Endothelial cell of umbilical vein (primary cell): Measurements from ENCODE around the gene ZNF341. TPM values are rescaled to one million over a fixed set of nuclear protein-coding genes. Genes with fewer than 3 reads are reported as not detected.

ENCODE experiments used
- BruUV-seq: library from RNA; stranded (reverse); fragments of 400-500 nt; replicated peaks from 2 replicates; lab custom pipeline; 2021; lab: Mats Ljungman, UMichigan
- CTCF ChIA-PET: fragments of 300-600, 350-600 bp; sonication (Branson Sonifier 250); formaldehyde crosslinking; loops from one replicate; lab custom pipeline; 2021; ENCODE audit warnings: antibody characterized with exemption, inconsistent platforms; lab: Charles Lee
- POLR2A ChIA-PET: fragments of 300-600, 350-600 bp; sonication (Branson Sonifier 250); formaldehyde crosslinking; loops from one replicate; lab custom pipeline; 2021; ENCODE audit warnings: antibody characterized with exemption, inconsistent platforms; lab: Charles Lee
- DNase-seq: peaks from one replicate; pipeline ENCODE4 v3.0.0-alpha.2; 2011; ENCODE audit warnings: low read depth, low spot score
- FAIRE-seq: peaks from 2 replicates; lab custom pipeline; 2011; peaks lifted over from hg19 to GRCh38; lab: Jason Lieb, UNC
- H2AFZ ChIP-seq: 2 replicates; pipeline ENCODE4 v1.6.0; 2012; ENCODE audit warnings: low read depth, low read length, control low read depth, inconsistent platforms
- H3K27ac ChIP-seq: 2 replicates; pipeline ENCODE4 v1.5.1; 2011; ENCODE audit warnings: low read depth, mild to moderate bottlenecking, control low read depth, low read length, moderate library complexity; ENCODE audit not compliant: insufficient read depth
- H3K27me3 ChIP-seq, 2 experiments: 2 replicates each; pipeline versions ENCODE4 v1.6.0 to v1.6.1; 2011; ENCODE audit warnings: low read length in 2 of 2, mixed read lengths in 1 of 2; ENCODE audit not compliant: control insufficient read depth in 2 of 2, insufficient read depth in 2 of 2
- H3K36me3 ChIP-seq, 2 experiments: 2 replicates in 1 of 2; 3 replicates in 1 of 2; pipeline ENCODE4 v1.5.1; 2011; ENCODE audit warnings: low read length in 2 of 2, mild to moderate bottlenecking in 1 of 2, moderate library complexity in 1 of 2; ENCODE audit not compliant: control insufficient read depth in 2 of 2, insufficient read depth in 2 of 2; ENCODE audit errors: extremely low read depth in 1 of 2
- H3K4me1 ChIP-seq: 3 replicates; pipeline ENCODE4 v1.5.1; 2011; ENCODE audit warnings: mild to moderate bottlenecking, low read length; ENCODE audit not compliant: control insufficient read depth, insufficient read depth; ENCODE audit errors: extremely low read depth
- H3K4me2 ChIP-seq: 2 replicates; pipeline ENCODE4 v1.6.1; 2011; ENCODE audit warnings: low read length, control low read depth, mixed read lengths; ENCODE audit not compliant: insufficient read depth
- H3K4me3 ChIP-seq, 3 experiments: fragments of 200-600 bp in 1 of 3; sonication (generic), shearing (Covaris generic) in 1 of 3; replicated peaks in 1 of 3; 2 replicates each; pipeline ENCODE4 v1.5.1; 2011 to 2016; ENCODE audit warnings: control low read depth in 3 of 3, low read length in 3 of 3, mild to moderate bottlenecking in 2 of 3, inconsistent platforms in 1 of 3, low read depth in 1 of 3, moderate library complexity in 1 of 3; ENCODE audit not compliant: insufficient read depth in 1 of 3
- H3K79me2 ChIP-seq: 2 replicates; pipeline ENCODE4 v1.6.0; 2012; ENCODE audit warnings: low read length, inconsistent platforms; ENCODE audit not compliant: control insufficient read depth, insufficient read depth
- H3K9ac ChIP-seq: replicated peaks from 2 replicates; pipeline ENCODE3; 2011; ENCODE audit warnings: low read length, control low read depth; ENCODE audit not compliant: insufficient read depth; ENCODE audit errors: extremely low read depth
- H3K9me1 ChIP-seq: replicated peaks from 3 replicates; pipeline ENCODE4 v1.6.0; 2011; ENCODE audit warnings: mild to moderate bottlenecking, low read length; ENCODE audit not compliant: control insufficient read depth, insufficient read depth; ENCODE audit errors: extremely low read depth
- H3K9me3 ChIP-seq: replicated peaks from 2 replicates; pipeline ENCODE4 v1.5.1; 2012; ENCODE audit warnings: low read length, inconsistent platforms; ENCODE audit not compliant: control insufficient read depth, insufficient read depth
- H4K20me1 ChIP-seq: replicated peaks from 2 replicates; pipeline ENCODE3; 2011; ENCODE audit warnings: mild to moderate bottlenecking, low read length; ENCODE audit not compliant: control insufficient read depth, insufficient read depth; ENCODE audit errors: extremely low read depth
- GATA2 ChIP-seq: IDR thresholded peaks from 2 replicates; pipeline ENCODE4 v1.7.0; 2011; ENCODE audit warnings: low read depth, mild to moderate bottlenecking, moderate library complexity, mixed read lengths, low read length; ENCODE audit not compliant: insufficient read length, insufficient read depth
- MYC ChIP-seq: IDR thresholded peaks from one replicate; pipeline ENCODE4 v1.6.1; 2011; ENCODE audit warnings: mild to moderate bottlenecking, low read depth, low read length
- POLR2A ChIP-seq: IDR thresholded peaks from 2 replicates; pipeline ENCODE4 v1.6.1; 2012; ENCODE audit warnings: low read depth, mild to moderate bottlenecking, control low read depth, low read length
- dilution Hi-C: fragments of 300-500 bp; cut with MboI; formaldehyde crosslinking; loops from one replicate; pipeline ENCODE4 v1.15.0; 2019; ENCODE audit warnings: low sequenced_read_pairs; ENCODE audit not compliant: extremely low pct_ligation_motif_present
- intact Hi-C: fragments of 100-400 bp; cut with micrococcal nuclease; formaldehyde crosslinking; loops from one replicate; pipeline ENCODE4 v1.10.0; 2022
- polyA plus RNA-seq, 4 experiments: library from polyadenylated mRNA; depleted of rRNA in 3 of 4; stranded (reverse) in 3 of 4; unstranded in 1 of 4; fragments of >200 nt; gene quantifications; 2 replicates each; pipeline versions ENCODE4 v1.2.1 to v1.2.3, GENCODE V29; 2011 to 2012; ENCODE audit warnings: missing spikeins in 1 of 4
- total RNA-seq: library from RNA; stranded (reverse); gene quantifications from 2 replicates; pipeline ENCODE4 v1.2.3, GENCODE V29; 2021
- TF ChIP-seq, protein P1 (sequence below): IDR thresholded peaks from 2 replicates; pipeline ENCODE4 v1.6.1; 2011; ENCODE audit not compliant: insufficient read depth, insufficient read length
- TF ChIP-seq, protein P2 (sequence below), 2 donors: IDR thresholded peaks; 1 replicate in 1 of 2; 2 replicates in 1 of 2; pipeline ENCODE4 v1.5.1; 2011; ENCODE audit warnings: low read length in 2 of 2, mild to moderate bottlenecking in 2 of 2, moderate library complexity in 2 of 2, control low read depth in 1 of 2, inconsistent platforms in 1 of 2, low read depth in 1 of 2; ENCODE audit not compliant: insufficient read depth in 1 of 2; ENCODE audit errors: extremely low read depth in 1 of 2

Gene ZNF341
- total and polyA plus RNA-seq, 2 donors (not counting 3 experiments of a cell fraction or from before 2014, with no cell fraction given), result 4.9 TPM

DNA sequence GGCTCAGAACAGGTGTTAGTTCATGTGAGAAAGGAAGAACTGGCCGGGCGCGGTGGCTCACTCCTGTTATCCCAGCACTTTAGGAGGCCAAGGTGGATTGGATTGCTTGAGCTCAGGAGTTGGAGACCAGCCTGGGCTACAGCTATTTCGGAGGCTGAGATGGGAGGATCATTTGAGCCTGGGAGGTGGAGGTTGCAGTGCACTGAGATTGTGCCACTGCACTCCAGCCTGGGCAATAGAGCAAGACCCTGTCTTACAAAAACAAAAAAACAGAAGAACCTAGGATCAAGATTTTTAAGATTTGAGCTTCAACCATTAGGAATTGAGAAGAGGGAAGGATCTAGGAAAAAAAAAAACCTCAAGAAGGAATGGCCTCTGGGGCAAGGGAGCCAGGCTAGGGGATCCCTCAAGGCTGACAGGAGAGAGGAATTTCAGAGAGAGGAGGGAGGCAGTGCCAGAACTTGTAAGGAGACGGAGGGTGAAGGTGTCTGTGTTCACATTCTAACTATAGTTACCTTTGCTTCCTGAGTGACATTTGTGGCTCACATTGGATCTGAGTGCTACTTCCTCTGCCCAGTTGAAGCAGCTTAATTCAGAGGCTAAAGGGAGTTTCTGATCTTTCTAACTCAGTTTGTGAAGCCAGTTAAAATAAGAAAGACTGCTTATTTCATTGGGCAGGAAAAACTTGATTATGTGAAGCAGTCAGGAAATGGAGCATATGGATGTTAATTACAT, 105.5 kb downstream of the ZNF341 start:
- H3K9ac ChIP-seq, result no peak overlapping the region
- ChIA-PET POLR2A (no interaction called here), CTCF (interaction anchor here (1.2 to 1.4 kb wide), 3 partner anchors 10 to 26 kb away, joined by 3 to 5 read pairs (median 3); no protein-coding TSS in a partner anchor)
- no peak overlapping the region for H3K4me3 ChIP-seq
- intact Hi-C loops (no loop called here), dilution Hi-C loops (no loop called here)
- no peaks in the 10 kb centered on the region for H3K9me1 ChIP-seq
- H2AFZ ChIP-seq, result no peak overlapping the region
- no peaks in the 10 kb centered on the region for H3K9me3 ChIP-seq
- TF ChIP-seq MYC, result no peak
- TF ChIP-seq, protein P1, sequence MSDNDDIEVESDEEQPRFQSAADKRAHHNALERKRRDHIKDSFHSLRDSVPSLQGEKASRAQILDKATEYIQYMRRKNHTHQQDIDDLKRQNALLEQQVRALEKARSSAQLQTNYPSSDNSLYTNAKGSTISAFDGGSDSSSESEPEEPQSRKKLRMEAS, result no peak
- TF ChIP-seq, protein P2, sequence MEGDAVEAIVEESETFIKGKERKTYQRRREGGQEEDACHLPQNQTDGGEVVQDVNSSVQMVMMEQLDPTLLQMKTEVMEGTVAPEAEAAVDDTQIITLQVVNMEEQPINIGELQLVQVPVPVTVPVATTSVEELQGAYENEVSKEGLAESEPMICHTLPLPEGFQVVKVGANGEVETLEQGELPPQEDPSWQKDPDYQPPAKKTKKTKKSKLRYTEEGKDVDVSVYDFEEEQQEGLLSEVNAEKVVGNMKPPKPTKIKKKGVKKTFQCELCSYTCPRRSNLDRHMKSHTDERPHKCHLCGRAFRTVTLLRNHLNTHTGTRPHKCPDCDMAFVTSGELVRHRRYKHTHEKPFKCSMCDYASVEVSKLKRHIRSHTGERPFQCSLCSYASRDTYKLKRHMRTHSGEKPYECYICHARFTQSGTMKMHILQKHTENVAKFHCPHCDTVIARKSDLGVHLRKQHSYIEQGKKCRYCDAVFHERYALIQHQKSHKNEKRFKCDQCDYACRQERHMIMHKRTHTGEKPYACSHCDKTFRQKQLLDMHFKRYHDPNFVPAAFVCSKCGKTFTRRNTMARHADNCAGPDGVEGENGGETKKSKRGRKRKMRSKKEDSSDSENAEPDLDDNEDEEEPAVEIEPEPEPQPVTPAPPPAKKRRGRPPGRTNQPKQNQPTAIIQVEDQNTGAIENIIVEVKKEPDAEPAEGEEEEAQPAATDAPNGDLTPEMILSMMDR (IDR thresholded peaks at IDR 0.05; ENCODE audit: extremely low read depth in 1 of 2, insufficient read depth in 1 of 2, low read depth in 1 of 2, low read length in 2 of 2), result no peak
- TF ChIP-seq GATA2, result no peak
- TF ChIP-seq POLR2A, result no peak
- no TSS peak for BruUV-seq
- H3K4me1 ChIP-seq, result peaks cover 13% of the 10 kb centered on the region
- no peaks in the 10 kb centered on the region for H3K27me3 ChIP-seq
- DNase-seq (no peak), FAIRE-seq (peak; percentile 15)
- H3K79me2 ChIP-seq, result peaks cover 96% of the 10 kb centered on the region
- peaks cover 0 to 4% of the 10 kb centered on the region in 2 experiments for H3K36me3 ChIP-seq
- H4K20me1 ChIP-seq, result peaks cover 23% of the 10 kb centered on the region
- no peak overlapping the region for H3K27ac ChIP-seq
- no peak overlapping the region for H3K4me2 ChIP-seq
